K562 (cell line): ENCODE data around the gene VPS13D. TPM values are rescaled to one million over a fixed set of nuclear protein-coding genes. Genes with fewer than 3 reads are reported as not detected.

Experiments used
- BRCA1 ChIP-seq, 2 experiments: fragments of 450-650 bp in 1 of 2; sonication (generic) in 1 of 2; formaldehyde crosslinking in 1 of 2; IDR thresholded peaks; 2 replicates each; pipeline versions ENCODE4 v1.5.0 to v1.6.1; 2017 to 2020; ENCODE audit warnings: mild to moderate bottlenecking in 1 of 2, missing genetic modification reagents in 1 of 2
- CSDE1 ChIP-seq, 2 experiments: fragments of 450-650 bp; IDR thresholded peaks; 2 replicates each; pipeline ENCODE4 v1.6.1; 2016; ENCODE audit warnings: mild to moderate bottlenecking in 1 of 2
- KLF16 ChIP-seq: IDR thresholded peaks from 2 replicates; pipeline ENCODE4 v1.6.1; 2016; ENCODE audit warnings: antibody characterized with exemption
- MEF2D ChIP-seq: conservative IDR thresholded peaks from 2 replicates; pipeline ENCODE4 v1.6.1; 2016; ENCODE audit warnings: low read depth, missing genetic modification characterization, missing compliant biosample characterization
- MTA1 ChIP-seq: fragments of 450-650 bp; IDR thresholded peaks from 2 replicates; pipeline ENCODE4 v1.6.1; 2017; ENCODE audit warnings: borderline replicate concordance
- NFATC3 ChIP-seq: fragments of 450-650 bp; IDR thresholded peaks from 2 replicates; pipeline ENCODE4 v1.6.1; 2017; ENCODE audit warnings: mild to moderate bottlenecking
- PCBP1 ChIP-seq: fragments of 200-400 bp; formaldehyde crosslinking; IDR thresholded peaks from 2 replicates; pipeline ENCODE4 v1.6.1; 2018; ENCODE audit warnings: mild to moderate bottlenecking, low read depth, low read length; ENCODE audit not compliant: poor library complexity, severe bottlenecking
- POLR2AphosphoS2 ChIP-seq: IDR thresholded peaks from 2 replicates; pipeline ENCODE4 v1.6.1; 2012; ENCODE audit warnings: low read length, improper control_type of control experiment
- POLR2AphosphoS5 ChIP-seq: IDR thresholded peaks from 2 replicates; pipeline ENCODE4 v1.6.1; 2011; ENCODE audit warnings: mild to moderate bottlenecking, low read depth, low read length, moderate library complexity; ENCODE audit not compliant: control insufficient read depth, insufficient read depth
- POLR2B ChIP-seq: fragments of 450-650 bp; IDR thresholded peaks from 2 replicates; pipeline ENCODE4 v1.6.1; 2018; ENCODE audit warnings: low read depth; ENCODE audit not compliant: partially characterized antibody
- PRPF4 ChIP-seq: fragments of 200-400 bp; formaldehyde crosslinking; IDR thresholded peaks from one replicate; pipeline ENCODE4 v1.6.1; 2017; ENCODE audit warnings: low read length, low read depth, mild to moderate bottlenecking; ENCODE audit not compliant: insufficient read depth, poor library complexity, severe bottlenecking
- SIN3B ChIP-seq: fragments of 450-650 bp; IDR thresholded peaks from 2 replicates; pipeline ENCODE4 v1.6.1; 2017; ENCODE audit warnings: low read depth, mild to moderate bottlenecking, moderate library complexity
- SMAD1 ChIP-seq: fragments of 150-350 bp; IDR thresholded peaks from 2 replicates; pipeline ENCODE4 v1.6.1; 2014; ENCODE audit warnings: low read length, low read depth; ENCODE audit not compliant: partially characterized antibody
- THRAP3 ChIP-seq: fragments of 450-650 bp; IDR thresholded peaks from 2 replicates; pipeline ENCODE4 v1.6.1; 2016; ENCODE audit warnings: mild to moderate bottlenecking, inconsistent platforms, borderline replicate concordance
- YBX1 ChIP-seq: fragments of 450-650 bp; IDR thresholded peaks from 2 replicates; pipeline ENCODE4 v1.7.1; 2016; ENCODE audit warnings: mild to moderate bottlenecking
- ZNF134 ChIP-seq: fragments of 250-450 bp; sonication (Bioruptor Pico); conservative IDR thresholded peaks from 2 replicates; pipeline ENCODE4 v1.4.0; 2020
- ZNF311 ChIP-seq: fragments of 250-450 bp; sonication (Bioruptor Pico); IDR thresholded peaks from 2 replicates; pipeline ENCODE4 v1.4.0; 2020; ENCODE audit warnings: mild to moderate bottlenecking, moderate library complexity
- ZNF316 ChIP-seq: fragments of 450-650 bp; IDR thresholded peaks from 2 replicates; pipeline ENCODE4 v1.6.1; 2016
- ZSCAN29 ChIP-seq: fragments of 450-650 bp; IDR thresholded peaks from 2 replicates; pipeline ENCODE4 v1.6.1; 2017
- polyA plus RNA-seq, 8 experiments: library from polyadenylated mRNA; depleted of rRNA in 4 of 8; stranded (reverse) in 5 of 8; unstranded in 3 of 8; fragments of >200 nt; fragmentation: Nextera tagmentation in 2 of 8; fragmentation: Illumina TruSeq in 1 of 8; extraction: Ambion mirVana in 2 of 8; extraction: Trizol in 1 of 8; gene quantifications; 2 replicates each; pipeline versions ENCODE4 v1.2.1 to v1.2.3, GENCODE V29; 2011 to 2014; ENCODE audit warnings: inconsistent platforms in 1 of 8, missing spikeins in 1 of 8
- total RNA-seq, 7 experiments: library from RNA; depleted of rRNA in 6 of 7; stranded (reverse); fragments of >200 nt in 6 of 7; fragmentation: Illumina TruSeq in 2 of 7; extraction: Trizol in 2 of 7; gene quantifications; 2 replicates each; pipeline versions ENCODE4 v1.2.1 to v1.2.3, GENCODE V29; 2011 to 2021; ENCODE audit warnings: low replicate concordance in 1 of 7
- TF ChIP-seq, protein P1 (sequence below), 2 experiments: IDR thresholded peaks in 1 of 2; conservative IDR thresholded peaks in 1 of 2; 2 replicates each; pipeline ENCODE4 v1.6.1; 2016; ENCODE audit warnings: low read depth in 2 of 2, mild to moderate bottlenecking in 1 of 2, missing compliant biosample characterization in 1 of 2, missing genetic modification characterization in 1 of 2, moderate library complexity in 1 of 2
- TF ChIP-seq, protein P2 (sequence below): fragments of 200-400 bp; formaldehyde crosslinking; IDR thresholded peaks from 2 replicates; pipeline ENCODE4 v1.6.1; 2017; ENCODE audit warnings: mild to moderate bottlenecking, low read depth, low read length, moderate library complexity
- TF ChIP-seq, protein P3 (sequence below): IDR thresholded peaks from 2 replicates; pipeline ENCODE4 v1.6.1; 2011; ENCODE audit not compliant: insufficient read length; ENCODE audit errors: extremely low read depth

VPS13D gene
- total and polyA plus RNA-seq, 9 of the 15 experiments (the other 6 are each of a cell fraction or from before 2014, with no cell fraction given): 6.1 to 51.5 (median 38.5) TPM

DNA sequence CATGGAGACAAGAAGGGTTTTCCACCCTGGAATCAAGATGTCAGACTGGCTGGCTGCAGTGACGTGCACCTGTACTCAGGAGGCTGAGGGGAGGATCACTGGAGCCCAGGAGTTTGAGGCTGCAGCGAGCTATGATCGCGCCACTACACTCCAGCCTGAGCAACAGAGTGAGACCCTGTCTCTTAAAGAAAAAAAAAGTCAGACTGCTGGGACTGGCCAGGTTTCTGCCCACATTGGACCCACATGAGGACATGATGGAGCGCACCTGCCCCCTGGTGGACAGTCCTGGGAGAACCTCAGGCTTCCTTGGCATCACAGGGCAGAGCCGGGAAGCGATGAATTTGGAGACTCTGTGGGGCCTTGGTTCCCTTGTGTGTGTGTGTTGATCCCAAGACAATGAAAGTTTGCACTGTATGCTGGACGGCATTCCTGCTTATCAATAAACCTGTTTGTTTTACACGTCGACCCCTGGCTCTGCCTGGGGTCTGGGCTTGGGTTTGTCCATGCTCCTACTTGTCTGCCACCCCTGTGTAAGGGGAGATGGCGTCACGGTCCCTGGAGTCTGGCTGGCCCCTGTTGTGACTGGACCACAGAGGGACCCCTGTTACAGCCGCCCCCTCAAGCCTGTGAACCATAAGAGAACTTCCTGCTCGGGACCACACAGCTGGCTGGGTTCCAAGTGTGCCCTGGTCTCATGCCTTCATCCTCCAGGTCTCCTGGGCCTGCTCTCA lies 20.9 kb upstream of the VPS13D start (continued):
- TF ChIP-seq, protein P1, sequence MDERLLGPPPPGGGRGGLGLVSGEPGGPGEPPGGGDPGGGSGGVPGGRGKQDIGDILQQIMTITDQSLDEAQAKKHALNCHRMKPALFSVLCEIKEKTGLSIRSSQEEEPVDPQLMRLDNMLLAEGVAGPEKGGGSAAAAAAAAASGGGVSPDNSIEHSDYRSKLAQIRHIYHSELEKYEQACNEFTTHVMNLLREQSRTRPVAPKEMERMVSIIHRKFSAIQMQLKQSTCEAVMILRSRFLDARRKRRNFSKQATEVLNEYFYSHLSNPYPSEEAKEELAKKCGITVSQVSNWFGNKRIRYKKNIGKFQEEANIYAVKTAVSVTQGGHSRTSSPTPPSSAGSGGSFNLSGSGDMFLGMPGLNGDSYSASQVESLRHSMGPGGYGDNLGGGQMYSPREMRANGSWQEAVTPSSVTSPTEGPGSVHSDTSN (CRISPR knock-in tag; IDR thresholded peaks at IDR 0.05; ENCODE audit: low read depth): no peak
- TF ChIP-seq, protein P1 (tag; conservative IDR thresholded peaks at IDR 0.05; ENCODE audit: low read depth): no peak
- peak; percentile 79; the same call in 1 of the 2 replicates for TF ChIP-seq THRAP3
- no peak for TF ChIP-seq CSDE1 (IDR thresholded peaks at IDR 0.05)
- TF ChIP-seq MTA1: 0 out of 2 replicates have a peak, but pooled peaks have one; percentile 18
- no peak for TF ChIP-seq ZNF134 (CRISPR knock-in tag)
- TF ChIP-seq POLR2AphosphoS5: no peak; the same call in 1 of the 2 replicates
- no peak for TF ChIP-seq SMAD1
- TF ChIP-seq YBX1: no peak
- TF ChIP-seq NFATC3: no peak
- TF ChIP-seq, protein P2, sequence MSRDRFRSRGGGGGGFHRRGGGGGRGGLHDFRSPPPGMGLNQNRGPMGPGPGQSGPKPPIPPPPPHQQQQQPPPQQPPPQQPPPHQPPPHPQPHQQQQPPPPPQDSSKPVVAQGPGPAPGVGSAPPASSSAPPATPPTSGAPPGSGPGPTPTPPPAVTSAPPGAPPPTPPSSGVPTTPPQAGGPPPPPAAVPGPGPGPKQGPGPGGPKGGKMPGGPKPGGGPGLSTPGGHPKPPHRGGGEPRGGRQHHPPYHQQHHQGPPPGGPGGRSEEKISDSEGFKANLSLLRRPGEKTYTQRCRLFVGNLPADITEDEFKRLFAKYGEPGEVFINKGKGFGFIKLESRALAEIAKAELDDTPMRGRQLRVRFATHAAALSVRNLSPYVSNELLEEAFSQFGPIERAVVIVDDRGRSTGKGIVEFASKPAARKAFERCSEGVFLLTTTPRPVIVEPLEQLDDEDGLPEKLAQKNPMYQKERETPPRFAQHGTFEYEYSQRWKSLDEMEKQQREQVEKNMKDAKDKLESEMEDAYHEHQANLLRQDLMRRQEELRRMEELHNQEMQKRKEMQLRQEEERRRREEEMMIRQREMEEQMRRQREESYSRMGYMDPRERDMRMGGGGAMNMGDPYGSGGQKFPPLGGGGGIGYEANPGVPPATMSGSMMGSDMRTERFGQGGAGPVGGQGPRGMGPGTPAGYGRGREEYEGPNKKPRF: no peak
- TF ChIP-seq BRCA1 (IDR thresholded peaks at IDR 0.05): no peak
- TF ChIP-seq BRCA1 (CRISPR knock-in tag; IDR thresholded peaks at IDR 0.05): no peak
- no peak for TF ChIP-seq PCBP1
- no peak for TF ChIP-seq ZNF311 (CRISPR knock-in tag)
- TF ChIP-seq KLF16: peak; percentile 41; the same call in 1 of the 2 replicates
- TF ChIP-seq MEF2D (tag): no peak
- TF ChIP-seq ZNF316: no peak
- TF ChIP-seq POLR2B: peak; percentile 64
- no peak; the same call in 1 of the 2 replicates for TF ChIP-seq POLR2AphosphoS2
- TF ChIP-seq PRPF4: no peak
- TF ChIP-seq ZSCAN29: no peak
- TF ChIP-seq, protein P3, sequence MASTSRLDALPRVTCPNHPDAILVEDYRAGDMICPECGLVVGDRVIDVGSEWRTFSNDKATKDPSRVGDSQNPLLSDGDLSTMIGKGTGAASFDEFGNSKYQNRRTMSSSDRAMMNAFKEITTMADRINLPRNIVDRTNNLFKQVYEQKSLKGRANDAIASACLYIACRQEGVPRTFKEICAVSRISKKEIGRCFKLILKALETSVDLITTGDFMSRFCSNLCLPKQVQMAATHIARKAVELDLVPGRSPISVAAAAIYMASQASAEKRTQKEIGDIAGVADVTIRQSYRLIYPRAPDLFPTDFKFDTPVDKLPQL: no peak
- TF ChIP-seq SIN3B: no peak
